Stimulated activated CD8-positive, alpha-beta memory T cell treated with anti-CD3 and anti-CD28 coated beads, Interleukin-12 subunit alpha, Interleukin-12 subunit beta, amount 100 ng/mL, for 24 hours (primary cell): ENCODE results near the gene BPIFA2.
"Not testable (repeated sequence)": the region's sequence is repeated elsewhere in the genome, so short reads cannot be mapped to it uniquely, and the experiment has no call there.

ENCODE experiments used
- DNase-seq: peaks from one replicate; pipeline ENCODE4 v3.0.0-alpha.2; 2020; ENCODE audit errors: extremely low read depth

Gene BPIFA2

GRCh38 chr20:33160681-33161080 lies 7.3 kb upstream of the BPIFA2 start:
- no peak for DNase-seq

GRCh38 chr20:33162313-33162712 lies 5.6 kb upstream of the BPIFA2 start:
- no peak for DNase-seq

GRCh38 chr20:33162753-33163152 lies 5.2 kb upstream of the BPIFA2 start:
- no peak for DNase-seq

- DNase-seq = no peak
Observed at GRCh38 chr20:33163856-33164762, 3.9 kb upstream of the BPIFA2 start.

- DNase-seq = no peak
Observed at GRCh38 chr20:33164763-33165095, 3.2 kb upstream of the BPIFA2 start.

- no peak for DNase-seq
Observed at GRCh38 chr20:33165416-33166055, 2.4 kb upstream of the BPIFA2 start.

- no peak for DNase-seq
Observed at GRCh38 chr20:33166533-33167113, 1.3 kb upstream of the BPIFA2 start.

- no peak for DNase-seq
Observed at GRCh38 chr20:33169176-33169794, 1.3 kb downstream of the BPIFA2 start.

- no peak for DNase-seq
Observed at GRCh38 chr20:33172781-33173180, 4.8 kb downstream of the BPIFA2 start.

GRCh38 chr20:33175123-33175522 lies 7.2 kb downstream of the BPIFA2 start:
- DNase-seq = no peak

GRCh38 chr20:33176101-33176500 lies 8.1 kb downstream of the BPIFA2 start:
- DNase-seq = no peak

- DNase-seq = no peak
Observed at GRCh38 chr20:33177866-33178265, 9.9 kb downstream of the BPIFA2 start.

- no peak for DNase-seq
Observed at GRCh38 chr20:33178726-33179125, 10.8 kb downstream of the BPIFA2 start.

- no peak for DNase-seq
Observed at GRCh38 chr20:33180169-33180568, 12.2 kb downstream of the BPIFA2 start.

GRCh38 chr20:33181482-33182093 lies 13.6 kb downstream of the BPIFA2 start:
- DNase-seq = no peak

GRCh38 chr20:33183312-33183711 lies 15.4 kb downstream of the BPIFA2 start:
- no peak for DNase-seq

- DNase-seq = not testable (repeated sequence)
Observed at GRCh38 chr20:33185031-33185590, 17.2 kb downstream of the BPIFA2 start.

- DNase-seq = no peak
Observed at GRCh38 chr20:33187491-33187890, 19.5 kb downstream of the BPIFA2 start.

GRCh38 chr20:33188421-33188820 lies 20.5 kb downstream of the BPIFA2 start:
- no peak for DNase-seq

GRCh38 chr20:33191484-33191883 lies 23.5 kb downstream of the BPIFA2 start:
- no peak for DNase-seq

GRCh38 chr20:33191955-33192354 lies 24.0 kb downstream of the BPIFA2 start:
- DNase-seq = no peak
